HepG2 (cell line): ENCODE results near the gene GAL3ST3. TPM values are rescaled to one million over a fixed set of nuclear protein-coding genes. Genes with fewer than 3 reads are reported as not detected.

Experiments used
- ATAC-seq: fragments of 200-7000 bp; cut with Tn5 transposase; 3 replicates; pipeline ENCODE4 v1.9.1; 2020; ENCODE audit warnings: mild to moderate bottlenecking, moderate library complexity
- BruUV-seq: library from RNA; stranded (reverse); fragments of 400-500 nt; replicated peaks from 2 replicates; lab custom pipeline; 2021; lab: Mats Ljungman, UMichigan
- CTCF ChIA-PET: fragments of 300-600 bp; formaldehyde crosslinking; extraction: SDS; loops from one replicate; lab custom pipeline; 2021; ENCODE audit warnings: low total read pairs, inconsistent platforms, low intra/inter-chr PET ratio; lab: Yijun Ruan, JAX
- POLR2A ChIA-PET: fragments of 350-600 bp; sonication (Branson Sonifier 250); formaldehyde crosslinking; loops from one replicate; lab custom pipeline; 2020; ENCODE audit warnings: antibody characterized with exemption, inconsistent platforms; lab: Yijun Ruan, JAX
- DNase-seq: peaks from one replicate; pipeline ENCODE4 v3.0.0-alpha.2; 2015; ENCODE audit warnings: low spot score
- FAIRE-seq: peaks from 3 replicates; lab custom pipeline; 2011; peaks lifted over from hg19 to GRCh38; lab: Jason Lieb, UNC
- H2AFZ ChIP-seq: one replicate; pipeline ENCODE4 v1.6.1; 2011; ENCODE audit warnings: low read length, inconsistent platforms
- H3K27ac ChIP-seq: fragments of 300-600 bp; 3 replicates; pipeline ENCODE4 v1.8.0; 2011; ENCODE audit warnings: mixed run types, mild to moderate bottlenecking, mixed read lengths, low read length, inconsistent platforms; ENCODE audit not compliant: insufficient read depth; ENCODE audit errors: extremely low read length
- H3K27me3 ChIP-seq, 2 experiments: fragments of 200-600 bp in 1 of 2; 2 replicates in 1 of 2; 3 replicates in 1 of 2; pipeline versions ENCODE4 v1.6.0 to v1.8.0; 2011; ENCODE audit warnings: low read length in 2 of 2, mild to moderate bottlenecking in 2 of 2, moderate library complexity in 2 of 2, inconsistent platforms in 1 of 2; ENCODE audit not compliant: insufficient read depth in 2 of 2, control insufficient read depth in 1 of 2
- H3K36me3 ChIP-seq, 2 experiments: fragments of 200-600 bp in 1 of 2; replicated peaks in 1 of 2; 2 replicates in 1 of 2; 3 replicates in 1 of 2; pipeline versions ENCODE4 v1.5.1 to v1.8.0; 2011; ENCODE audit warnings: low read length in 2 of 2, inconsistent platforms in 1 of 2; ENCODE audit not compliant: insufficient read depth in 2 of 2, control insufficient read depth in 1 of 2
- H3K4me1 ChIP-seq: 2 replicates; pipeline ENCODE4 v1.5.1; 2012; ENCODE audit warnings: low read length, inconsistent platforms; ENCODE audit not compliant: insufficient read depth
- H3K4me2 ChIP-seq: 2 replicates; pipeline ENCODE4 v1.6.0; 2011; ENCODE audit warnings: low read depth, low read length, inconsistent platforms
- H3K4me3 ChIP-seq, 3 experiments: fragments of 200-600 bp in 1 of 3; sonication (generic), shearing (Covaris generic) in 1 of 3; replicated peaks in 1 of 3; 2 replicates each; pipeline ENCODE4 v1.5.1; 2011 to 2016; ENCODE audit warnings: low read length in 3 of 3, inconsistent platforms in 2 of 3, low read depth in 2 of 3, mild to moderate bottlenecking in 2 of 3, control low read depth in 1 of 3, mixed read lengths in 1 of 3; ENCODE audit not compliant: insufficient read depth in 1 of 3
- H3K79me2 ChIP-seq: one replicate; pipeline ENCODE4 v1.6.1; 2011; ENCODE audit warnings: low read length, inconsistent platforms; ENCODE audit not compliant: insufficient read depth
- H3K9ac ChIP-seq: 2 replicates; pipeline ENCODE4 v1.6.0; 2011; ENCODE audit warnings: mild to moderate bottlenecking, low read depth, low read length, inconsistent platforms; ENCODE audit not compliant: insufficient read depth
- H3K9me3 ChIP-seq: 2 replicates; pipeline ENCODE4 v1.5.1; 2012; ENCODE audit warnings: mild to moderate bottlenecking, low read length
- H4K20me1 ChIP-seq: 2 replicates; pipeline ENCODE4 v1.6.0; 2011; ENCODE audit warnings: inconsistent platforms, mild to moderate bottlenecking, low read length, moderate library complexity; ENCODE audit not compliant: insufficient read depth
- ARID4A ChIP-seq: sonication (generic); formaldehyde crosslinking; IDR thresholded peaks from 2 replicates; pipeline ENCODE4 v1.5.0; 2020; ENCODE audit warnings: mild to moderate bottlenecking, missing genetic modification reagents, borderline replicate concordance
- E2F2 ChIP-seq: sonication (generic); formaldehyde crosslinking; IDR thresholded peaks from 2 replicates; pipeline ENCODE4 v1.4.0; 2020; ENCODE audit warnings: missing genetic modification reagents, borderline replicate concordance
- FOXP4 ChIP-seq: sonication (generic); formaldehyde crosslinking; IDR thresholded peaks from 2 replicates; pipeline ENCODE4 v1.4.0; 2020; ENCODE audit warnings: missing genetic modification reagents
- GMEB1 ChIP-seq: sonication (generic); formaldehyde crosslinking; IDR thresholded peaks from 2 replicates; pipeline ENCODE4 v1.5.1; 2020; ENCODE audit warnings: missing genetic modification reagents, mild to moderate bottlenecking, borderline replicate concordance
- GZF1 ChIP-seq: sonication (generic); formaldehyde crosslinking; IDR thresholded peaks from 2 replicates; pipeline ENCODE4 v1.5.1; 2020; ENCODE audit warnings: mild to moderate bottlenecking, missing genetic modification reagents
- HDAC2 ChIP-seq: sonication (generic); formaldehyde crosslinking; IDR thresholded peaks from 2 replicates; pipeline ENCODE4 v1.4.0; 2020; ENCODE audit warnings: missing genetic modification reagents
- HMGA1 ChIP-seq: sonication (generic); formaldehyde crosslinking; conservative IDR thresholded peaks from 2 replicates; pipeline ENCODE4 v1.4.0; 2020; ENCODE audit warnings: missing genetic modification reagents
- HOXA5 ChIP-seq: sonication (generic); formaldehyde crosslinking; IDR thresholded peaks from 2 replicates; pipeline ENCODE4 v1.4.0; 2020; ENCODE audit warnings: missing genetic modification reagents
- MEF2D ChIP-seq: sonication (generic); formaldehyde crosslinking; IDR thresholded peaks from 2 replicates; pipeline ENCODE4 v1.5.1; 2020; ENCODE audit warnings: mild to moderate bottlenecking, missing genetic modification reagents
- SIX4 ChIP-seq: sonication (generic); formaldehyde crosslinking; IDR thresholded peaks from 2 replicates; pipeline ENCODE4 v1.4.0; 2020; ENCODE audit warnings: missing genetic modification reagents
- TSC22D2 ChIP-seq: sonication (generic); formaldehyde crosslinking; IDR thresholded peaks from 2 replicates; pipeline ENCODE4 v1.5.1; 2020; ENCODE audit warnings: missing genetic modification reagents, mild to moderate bottlenecking, borderline replicate concordance
- YEATS2 ChIP-seq: sonication (generic); formaldehyde crosslinking; IDR thresholded peaks from 2 replicates; pipeline ENCODE4 v1.4.0; 2020; ENCODE audit warnings: missing genetic modification reagents, borderline replicate concordance
- ZFP41 ChIP-seq: sonication (generic); formaldehyde crosslinking; IDR thresholded peaks from 2 replicates; pipeline ENCODE4 v1.4.0; 2020; ENCODE audit warnings: mild to moderate bottlenecking, missing genetic modification reagents, borderline replicate concordance
- ZNF12 ChIP-seq: sonication (generic); formaldehyde crosslinking; IDR thresholded peaks from 2 replicates; pipeline ENCODE4 v1.5.0; 2020; ENCODE audit warnings: missing genetic modification reagents
- ZNF296 ChIP-seq: sonication (generic); formaldehyde crosslinking; conservative IDR thresholded peaks from 2 replicates; pipeline ENCODE4 v1.5.0; 2020; ENCODE audit warnings: mild to moderate bottlenecking, missing genetic modification reagents
- ZNF563 ChIP-seq: sonication (generic); formaldehyde crosslinking; IDR thresholded peaks from 2 replicates; pipeline ENCODE4 v1.8.0; 2022; ENCODE audit warnings: mild to moderate bottlenecking, moderate library complexity, missing genetic modification reagents
- ZNF879 ChIP-seq: sonication (generic); formaldehyde crosslinking; IDR thresholded peaks from 2 replicates; pipeline ENCODE4 v1.8.1; 2023; ENCODE audit warnings: missing genetic modification reagents
- WGBS: methylation state at CpG from one replicate; pipeline ENCODE4 v1.1.6; 2017; ENCODE audit warnings: low lambda C conversion rate; 5-methylcytosine and 5-hydroxymethylcytosine counted together
- in situ Hi-C: cut with HindIII; loops from 2 replicates; pipeline ENCODE4 v1.10.0; 2017; ENCODE audit warnings: low pct_unique_long_range_greater_than_20kb; ENCODE audit not compliant: extremely low pct_ligation_motif_present
- intact Hi-C: fragments of 100-400 bp; cut with micrococcal nuclease; formaldehyde crosslinking; loops from one replicate; pipeline ENCODE4 v1.10.0; 2022; ENCODE audit not compliant: unreplicated experiment
- polyA plus RNA-seq, 8 experiments: library from polyadenylated mRNA; depleted of rRNA in 3 of 8; stranded (reverse) in 7 of 8; unstranded in 1 of 8; fragments of >200 nt; fragmentation: Illumina TruSeq in 4 of 8; extraction: Trizol in 4 of 8; gene quantifications; 2 replicates each; pipeline versions ENCODE4 v1.2.1 to v1.2.3, GENCODE V29; 2011 to 2016; ENCODE audit warnings: low read depth in 4 of 8, missing spikeins in 1 of 8, mixed read lengths in 1 of 8; ENCODE audit not compliant: insufficient read depth in 1 of 8
- total RNA-seq, 5 experiments: library from RNA; depleted of rRNA; stranded (reverse); fragments of >200 nt; fragmentation: Illumina TruSeq; extraction: Trizol; gene quantifications; 2 replicates each; pipeline ENCODE4 v1.2.3, GENCODE V29; 2016; ENCODE audit warnings: low read depth in 1 of 5

GAL3ST3 gene
- total and polyA plus RNA-seq, 2 of the 13 experiments (the other 11 are each of a cell fraction or from before 2014, with no cell fraction given): not detected

- intact Hi-C loops (no loop called here), in situ Hi-C loops (no loop called here)
- H3K4me1 ChIP-seq: peaks cover 21% of the 10 kb centered on the region
- POLR2A ChIA-PET: interaction anchor here (1.6 kb wide), 1 partner anchor 23 kb away, joined by 3 read pairs; the partner anchor contains the start of gene BANF1
- CTCF ChIA-PET: no interaction called here
- no peak within 1 kb of the TSS for H3K4me3 ChIP-seq
- H2AFZ ChIP-seq: no peak within 1 kb of the TSS
- H3K27ac ChIP-seq: no peak within 1 kb of the TSS
- no peak for DNase-seq
- peaks cover 2 to 27% of the 10 kb centered on the region in 2 experiments; a peak in 3 of 5 replicates for H3K27me3 ChIP-seq
- WGBS: 62% methylated on average over 18 of the region's 18 CpGs
- no peaks in the 10 kb centered on the region for H3K79me2 ChIP-seq
- H4K20me1 ChIP-seq: no peaks in the 10 kb centered on the region
- H3K4me2 ChIP-seq: no peak within 1 kb of the TSS
- no peaks in the 10 kb centered on the region for H3K9me3 ChIP-seq
- no peak within 1 kb of the TSS for H3K9ac ChIP-seq
- no peak for FAIRE-seq
- no peak for ATAC-seq
- BruUV-seq: no TSS peak
- no peaks in the 10 kb centered on the region for H3K36me3 ChIP-seq
- TF ChIP-seq ZNF296 (CRISPR knock-in tag) (no peak), ZNF12 (CRISPR knock-in tag) (no peak), SIX4 (CRISPR knock-in tag) (no peak), TSC22D2 (CRISPR knock-in tag) (no peak), HOXA5 (CRISPR knock-in tag) (no peak), FOXP4 (CRISPR knock-in tag) (no peak), E2F2 (no peak), ZNF879 (CRISPR knock-in tag) (no peak), ZNF563 (no peak), HMGA1 (no peak), YEATS2 (CRISPR knock-in tag) (no peak), GMEB1 (CRISPR knock-in tag) (no peak), ARID4A (CRISPR knock-in tag) (no peak), ZFP41 (CRISPR knock-in tag) (no peak), GZF1 (no peak), HDAC2 (CRISPR knock-in tag) (no peak), MEF2D (CRISPR knock-in tag) (no peak)
Observed at GRCh38 chr11:66026017-66026529, 22.9 kb downstream of the GAL3ST3 start, which contains the start of gene CATSPER1. CATSPER1 (minus strand) TSS chr11:66026479; CDS start chr11:66026379, 100 bp downstream.
